Colonic mucosa (tissue), 4 donors: Measurements from ENCODE around the gene COL27A1. TPM values are rescaled to one million over a fixed set of nuclear protein-coding genes. Genes with fewer than 3 reads are reported as not detected.

Experiments used
- DNase-seq: peaks from one replicate; pipeline ENCODE4 v3.0.0-alpha.2; 2020
- H3K27ac ChIP-seq: fragments of 200-600 bp; one replicate; pipeline ENCODE4 v1.8.0; 2021
- H3K27me3 ChIP-seq: fragments of 200-600 bp; one replicate; pipeline ENCODE4 v1.8.0; 2021
- H3K36me3 ChIP-seq: fragments of 200-600 bp; one replicate; pipeline ENCODE4 v1.8.0; 2021
- H3K4me1 ChIP-seq: fragments of 200-600 bp; one replicate; pipeline ENCODE4 v1.8.0; 2021; ENCODE audit warnings: mild to moderate bottlenecking
- H3K4me3 ChIP-seq: fragments of 200-600 bp; one replicate; pipeline ENCODE4 v1.8.0; 2021
- H3K9ac ChIP-seq, 2 donors: one replicate each; pipeline ENCODE4 v1.7.0; 2013; ENCODE audit warnings: control low read depth in 2 of 2, low read depth in 2 of 2, low read length in 2 of 2
- H3K9me3 ChIP-seq: fragments of 200-600 bp; one replicate; pipeline ENCODE4 v1.8.0; 2021
- CTCF ChIP-seq: fragments of 200-600 bp; IDR thresholded peaks from one replicate; pipeline ENCODE4 v1.8.0; 2022; ENCODE audit warnings: antibody characterized with exemption, mild to moderate bottlenecking
- intact Hi-C: fragments of 100-400 bp; cut with DNase I; formaldehyde crosslinking; loops from one replicate; pipeline ENCODE4 v1.14.1; 2022
- total RNA-seq, 2 donors: library from RNA; stranded (reverse); fragmentation: NEBNext Ultra II Directional in 1 of 2; extraction: Animal tissue kit (Norgen Biotek cat#: 25700) in 1 of 2; gene quantifications; one replicate each; pipeline ENCODE4 v1.2.1, GENCODE V29; 2021
- donor health status: healthy.
- donor health status: DM: no; HTN: no; CAD: no.
- donor health status: DM: no; HTN: no; CAD: no.

Gene COL27A1
- total RNA-seq, 2 donors from 2014 or later, result 2.9 to 4.2 TPM

GRCh38 chr9:114300846-114301797 lies 145.8 kb downstream of the COL27A1 start:
- no peak for TF ChIP-seq CTCF
- Histone ChIP-seq H3K27me3 (no peaks in the 10 kb centered on the region), H3K27ac (no peak overlapping the region), H3K4me3 (no peak overlapping the region), H3K9ac (no peak overlapping the region), H3K9me3 (no peaks in the 10 kb centered on the region), H3K4me1 (no peaks in the 10 kb centered on the region), H3K36me3 (no peaks in the 10 kb centered on the region)
- DNase-seq, result peak; percentile 6
- intact Hi-C loops, result no loop called here

GRCh38 chr9:114301798-114302565 lies 146.6 kb downstream of the COL27A1 start:
- H3K4me3 ChIP-seq, result no peak overlapping the region
- H3K9ac ChIP-seq, result no peak overlapping the region
- H3K9me3 ChIP-seq, result no peaks in the 10 kb centered on the region
- H3K27me3 ChIP-seq, result no peaks in the 10 kb centered on the region
- no peak overlapping the region for H3K27ac ChIP-seq
- no peaks in the 10 kb centered on the region for H3K4me1 ChIP-seq
- peak; percentile 14 for DNase-seq
- intact Hi-C loops, result no loop called here
- no peaks in the 10 kb centered on the region for H3K36me3 ChIP-seq
- TF ChIP-seq CTCF, result no peak

GRCh38 chr9:114302727-114303126 lies 147.4 kb downstream of the COL27A1 start:
- Histone ChIP-seq H3K36me3 (no peaks in the 10 kb centered on the region), H3K4me1 (no peaks in the 10 kb centered on the region), H3K9me3 (no peaks in the 10 kb centered on the region), H3K27me3 (no peaks in the 10 kb centered on the region), H3K9ac (no peak overlapping the region), H3K27ac (no peak overlapping the region), H3K4me3 (no peak overlapping the region)
- DNase-seq, result peak; percentile 4
- intact Hi-C loops, result no loop called here
- no peak for TF ChIP-seq CTCF

GRCh38 chr9:114303571-114303970 lies 148.2 kb downstream of the COL27A1 start:
- Histone ChIP-seq H3K9me3 (no peaks in the 10 kb centered on the region), H3K36me3 (no peaks in the 10 kb centered on the region), H3K4me1 (no peaks in the 10 kb centered on the region), H3K9ac (no peak overlapping the region), H3K4me3 (no peak overlapping the region), H3K27ac (no peak overlapping the region), H3K27me3 (no peaks in the 10 kb centered on the region)
- intact Hi-C loops, result no loop called here
- peak; percentile 13 for DNase-seq
- no peak for TF ChIP-seq CTCF

- peak; percentile 7 for DNase-seq
- no peak for TF ChIP-seq CTCF
- intact Hi-C loops, result no loop called here
- no peak overlapping the region for H3K27ac ChIP-seq
- no peak overlapping the region for H3K9ac ChIP-seq
- H3K4me3 ChIP-seq, result no peak overlapping the region
- no peaks in the 10 kb centered on the region for H3K27me3 ChIP-seq
- no peaks in the 10 kb centered on the region for H3K4me1 ChIP-seq
- H3K36me3 ChIP-seq, result no peaks in the 10 kb centered on the region
- no peaks in the 10 kb centered on the region for H3K9me3 ChIP-seq
Measured at GRCh38 chr9:114303977-114304376, 148.6 kb downstream of the COL27A1 start.
